Liver (tissue), 9 donors: ENCODE data around the gene CA9. TPM values are rescaled to one million over a fixed set of nuclear protein-coding genes. Genes with fewer than 3 reads are reported as not detected.
"Not testable (repeated sequence)": the region's sequence is repeated elsewhere in the genome, so short reads cannot be mapped to it uniquely, and the experiment has no call there.

Source experiments
- DNase-seq: peaks from one replicate; pipeline ENCODE4 v3.0.0-alpha.2; 2017; ENCODE audit warnings: low spot score
- H3K27ac ChIP-seq, 2 donors: one replicate each; pipeline ENCODE4 v1.7.0; 2013; ENCODE audit warnings: inconsistent platforms in 2 of 2, low read length in 2 of 2, control low read depth in 1 of 2, low read depth in 1 of 2, mild to moderate bottlenecking in 1 of 2
- H3K27me3 ChIP-seq, 4 donors: one replicate each; pipeline versions ENCODE4 v1.6.1 to v1.7.0; 2013; ENCODE audit warnings: low read length in 3 of 4, inconsistent platforms in 1 of 4, mild to moderate bottlenecking in 1 of 4, moderate library complexity in 1 of 4; ENCODE audit not compliant: control insufficient read depth in 4 of 4, insufficient read depth in 4 of 4
- H3K36me3 ChIP-seq, 4 donors: one replicate each; pipeline versions ENCODE4 v1.6.1 to v1.7.0; 2013; ENCODE audit warnings: low read length in 3 of 4, mild to moderate bottlenecking in 3 of 4, low read depth in 1 of 4, moderate library complexity in 1 of 4; ENCODE audit not compliant: control insufficient read depth in 4 of 4, insufficient read depth in 3 of 4
- H3K4me1 ChIP-seq, 4 donors: one replicate each; pipeline versions ENCODE4 v1.6.1 to v1.7.0; 2013; ENCODE audit warnings: low read length in 3 of 4, mild to moderate bottlenecking in 3 of 4, moderate library complexity in 1 of 4; ENCODE audit not compliant: control insufficient read depth in 4 of 4, insufficient read depth in 4 of 4
- H3K4me3 ChIP-seq, 3 donors: one replicate each; pipeline versions ENCODE4 v1.6.1 to v1.7.0; 2013; ENCODE audit warnings: low read length in 3 of 3, control low read depth in 1 of 3, low read depth in 1 of 3, mild to moderate bottlenecking in 1 of 3
- H3K9ac ChIP-seq, 2 donors: one replicate each; pipeline ENCODE4 v1.7.0; 2013; ENCODE audit warnings: low read length in 2 of 2, mild to moderate bottlenecking in 2 of 2, moderate library complexity in 2 of 2, control low read depth in 1 of 2, low read depth in 1 of 2
- H3K9me3 ChIP-seq, 4 donors: one replicate each; pipeline versions ENCODE4 v1.6.1 to v1.7.0; 2013; ENCODE audit warnings: low read length in 3 of 4; ENCODE audit not compliant: control insufficient read depth in 4 of 4
- CTCF ChIP-seq: fragments of 150-350 bp; IDR thresholded peaks from 2 replicates; pipeline ENCODE4 v1.5.1; 2017; ENCODE audit warnings: improper control_type of control experiment, low read depth, low read length; ENCODE audit not compliant: missing input control
- EGR1 ChIP-seq, 2 donors: IDR thresholded peaks; 2 replicates each; pipeline ENCODE4 v1.6.1; 2016 to 2018; ENCODE audit warnings: antibody characterized with exemption in 2 of 2, low read depth in 2 of 2
- FOXA1 ChIP-seq: IDR thresholded peaks from 2 replicates; pipeline ENCODE4 v1.6.1; 2016; ENCODE audit warnings: antibody characterized with exemption
- FOXA2 ChIP-seq: IDR thresholded peaks from 2 replicates; pipeline ENCODE4 v1.6.1; 2016; ENCODE audit warnings: antibody characterized with exemption
- GABPA ChIP-seq, 2 donors: IDR thresholded peaks in 1 of 2; conservative IDR thresholded peaks in 1 of 2; 2 replicates each; pipeline ENCODE4 v1.6.1; 2016; ENCODE audit warnings: antibody characterized with exemption in 2 of 2, mild to moderate bottlenecking in 1 of 2, moderate library complexity in 1 of 2
- HNF4G ChIP-seq: IDR thresholded peaks from 2 replicates; pipeline ENCODE4 v1.6.1; 2016; ENCODE audit warnings: antibody characterized with exemption
- JUND ChIP-seq, 2 donors: IDR thresholded peaks; 2 replicates each; pipeline ENCODE4 v1.6.1; 2016; ENCODE audit warnings: antibody characterized with exemption in 2 of 2
- NR2F2 ChIP-seq: IDR thresholded peaks from 2 replicates; pipeline ENCODE4 v1.6.1; 2016; ENCODE audit warnings: antibody characterized with exemption
- RAD21 ChIP-seq, 2 donors: IDR thresholded peaks; 2 replicates each; pipeline ENCODE4 v1.6.1; 2016; ENCODE audit warnings: antibody characterized with exemption in 2 of 2, mild to moderate bottlenecking in 2 of 2
- REST ChIP-seq: IDR thresholded peaks from 2 replicates; pipeline ENCODE4 v1.6.1; 2016; ENCODE audit warnings: antibody characterized with exemption, mild to moderate bottlenecking
- SP1 ChIP-seq: IDR thresholded peaks from 2 replicates; pipeline ENCODE4 v1.6.1; 2018; ENCODE audit warnings: antibody characterized with exemption, mild to moderate bottlenecking
- TAF1 ChIP-seq: conservative IDR thresholded peaks from 2 replicates; pipeline ENCODE4 v1.6.1; 2016; ENCODE audit warnings: antibody characterized with exemption, mild to moderate bottlenecking
- YY1 ChIP-seq: IDR thresholded peaks from 2 replicates; pipeline ENCODE4 v1.6.1; 2016; ENCODE audit warnings: antibody characterized with exemption, mild to moderate bottlenecking
- ZBTB33 ChIP-seq: IDR thresholded peaks from 2 replicates; pipeline ENCODE4 v1.6.1; 2016; ENCODE audit warnings: antibody characterized with exemption
- WGBS: extraction: QIAGEN DNeasy Blood & Tissue Kit; methylation state at CpG from one replicate; pipeline ENCODE4 v1.1.7; 2013; 5-methylcytosine and 5-hydroxymethylcytosine counted together
- polyA plus RNA-seq, 2 donors: library from polyadenylated mRNA; stranded (reverse) in 1 of 2; unstranded in 1 of 2; fragments of 200-250 nt in 1 of 2; fragments of >200 nt in 1 of 2; fragmentation: Nextera tagmentation in 1 of 2; extraction: Ambion mirVana in 1 of 2; gene quantifications; one replicate each; pipeline versions ENCODE4 v1.2.1 to v1.2.3, GENCODE V29; 2013 to 2015
- total RNA-seq, 2 donors: library from RNA; depleted of rRNA; stranded (reverse); fragments of >200 nt; gene quantifications; one replicate each; pipeline ENCODE4 v1.2.3, GENCODE V29; 2014
- TF ChIP-seq, protein P1 (sequence below): IDR thresholded peaks from 2 replicates; pipeline ENCODE4 v1.6.1; 2016; ENCODE audit warnings: antibody characterized with exemption
- donor health status: healthy.
- donor health status: healthy.
- donor health status: healthy.
- donor health status: healthy.
- donor health status: healthy.

Gene CA9
- total and polyA plus RNA-seq, 4 donors = 0.47 to 2.2 (median 0.80) TPM

DNA sequence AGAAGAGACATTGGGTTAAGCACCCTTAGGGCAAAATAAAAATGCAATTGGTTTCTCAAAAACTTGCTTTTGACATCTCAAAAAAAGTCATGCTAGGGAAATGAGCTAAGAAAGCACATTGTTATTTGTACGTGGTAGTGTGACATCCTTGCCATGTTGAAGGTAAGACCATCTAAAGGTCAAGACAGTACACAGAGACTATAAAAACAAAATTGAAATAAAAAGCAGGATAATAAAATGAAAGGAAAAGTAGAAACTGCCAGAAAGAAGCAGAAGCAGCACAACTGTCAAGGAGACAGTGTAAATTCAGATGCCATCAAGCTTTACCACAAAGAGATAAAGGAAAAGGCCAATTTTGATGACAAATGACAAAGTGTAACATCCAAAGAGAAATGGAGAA, 34.5 kb upstream of the CA9 start:
- not testable (repeated sequence) for DNase-seq, H3K36me3 ChIP-seq, H3K27ac ChIP-seq, H3K4me1 ChIP-seq, H3K9ac ChIP-seq, H3K27me3 ChIP-seq, H3K4me3 ChIP-seq, H3K9me3 ChIP-seq
- 68% methylated on average over 1 of the region's 1 CpG for WGBS

- 89% methylated on average over 1 of the region's 1 CpG for WGBS
- DNase-seq = no peak
- TF ChIP-seq TAF1 = no peak
- TF ChIP-seq ZBTB33 = no peak
- no peak for TF ChIP-seq RAD21 (IDR thresholded peaks at IDR 0.05)
- TF ChIP-seq SP1 = no peak
- no peak for TF ChIP-seq EGR1 (IDR thresholded peaks at IDR 0.05; ENCODE audit: low read depth in 2 of 2)
- no peak for TF ChIP-seq HNF4G
- no peak for TF ChIP-seq YY1
- no peak for TF ChIP-seq NR2F2
- no peak for TF ChIP-seq JUND (IDR thresholded peaks at IDR 0.05)
- no peak for TF ChIP-seq FOXA2
- TF ChIP-seq CTCF = no peak
- TF ChIP-seq FOXA1 = no peak
- TF ChIP-seq, protein P1, sequence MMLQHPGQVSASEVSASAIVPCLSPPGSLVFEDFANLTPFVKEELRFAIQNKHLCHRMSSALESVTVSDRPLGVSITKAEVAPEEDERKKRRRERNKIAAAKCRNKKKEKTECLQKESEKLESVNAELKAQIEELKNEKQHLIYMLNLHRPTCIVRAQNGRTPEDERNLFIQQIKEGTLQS = no peak
- no peak for TF ChIP-seq REST
- TF ChIP-seq GABPA (IDR thresholded peaks at IDR 0.05 in 1 of 2, conservative IDR thresholded peaks at IDR 0.05 in 1 of 2) = no peak
- H3K36me3 ChIP-seq = no peaks in the 10 kb centered on the region
- H3K4me3 ChIP-seq = no peak overlapping the region
- H3K27ac ChIP-seq = no peak overlapping the region
- no peaks in the 10 kb centered on the region for H3K9me3 ChIP-seq
- H3K4me1 ChIP-seq = no peaks in the 10 kb centered on the region
- no peak overlapping the region for H3K9ac ChIP-seq
- no peaks in the 10 kb centered on the region for H3K27me3 ChIP-seq
Observed at GRCh38 chr9:35639631-35640030, 34.1 kb upstream of the CA9 start.

GRCh38 chr9:35640431-35640830, 33.3 kb upstream of the CA9 start:
- not testable (repeated sequence) for H3K4me3 ChIP-seq, H3K27ac ChIP-seq, H3K4me1 ChIP-seq, DNase-seq, H3K9me3 ChIP-seq, H3K9ac ChIP-seq, H3K27me3 ChIP-seq, H3K36me3 ChIP-seq
- WGBS = 97% methylated on average over 15 of the region's 15 CpGs

DNA sequence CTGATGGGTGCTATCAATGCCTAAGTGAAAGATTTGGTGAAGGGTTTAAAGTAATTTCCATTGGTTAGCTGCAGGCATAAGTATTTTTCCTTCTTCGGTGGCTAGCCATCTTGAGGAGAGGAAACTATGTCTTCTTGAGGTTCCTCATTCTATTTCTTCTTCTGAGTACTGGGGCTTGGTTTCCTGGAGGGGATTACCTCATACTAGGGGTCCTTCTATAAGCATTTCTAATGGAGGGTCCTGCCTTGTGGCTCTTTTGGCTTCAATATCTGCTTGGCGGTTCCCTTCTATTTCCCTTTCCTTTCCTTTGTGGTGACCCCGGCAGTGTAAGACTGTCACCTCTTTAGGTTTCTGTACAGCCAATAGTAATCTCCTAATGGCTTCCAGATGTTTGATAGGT, 32.2 kb upstream of the CA9 start:
- H3K36me3 ChIP-seq, H3K4me1 ChIP-seq, H3K27ac ChIP-seq, DNase-seq, H3K27me3 ChIP-seq, H3K9ac ChIP-seq, H3K4me3 ChIP-seq, H3K9me3 ChIP-seq: not testable (repeated sequence)
- WGBS = 83% methylated on average over 3 of the region's 3 CpGs
